Prostate gland (tissue), 2 donors: ENCODE measurements around the gene CCDC141.

ENCODE experiments used
- CTCF ChIP-seq, 4 experiments: fragments of 200-600 bp in 2 of 4; fragments of 450-650 bp in 2 of 4; sonication (generic) in 2 of 4; IDR thresholded peaks; 1 replicate in 3 of 4; 2 replicates in 1 of 4; pipeline ENCODE4 v1.5.1; 2016 to 2019; ENCODE audit warnings: antibody characterized with exemption in 4 of 4, mild to moderate bottlenecking in 2 of 4, moderate library complexity in 2 of 4
- POLR2A ChIP-seq: fragments of 450-650 bp; IDR thresholded peaks from one replicate; pipeline ENCODE4 v1.6.1; 2016; ENCODE audit warnings: antibody characterized with exemption, mild to moderate bottlenecking
- POLR2AphosphoS5 ChIP-seq: sonication (generic); formaldehyde crosslinking; IDR thresholded peaks from one replicate; pipeline ENCODE4 v1.6.1; 2017; ENCODE audit warnings: antibody characterized with exemption

- TF ChIP-seq POLR2AphosphoS5 (no peak), CTCF (IDR thresholded peaks at IDR 0.05) (no peak), POLR2A (no peak)
These were observed 7.8 kb upstream of the CCDC141 start for GRCh38 chr2:179057737-179058136.
